H1 (cell line): Measurements from ENCODE around the gene CALD1. TPM values are rescaled to one million over a fixed set of nuclear protein-coding genes. Genes with fewer than 3 reads are reported as not detected.

ENCODE experiments used
- GABPA ChIP-seq: IDR thresholded peaks from 2 replicates; pipeline ENCODE4 v1.6.1; 2011; ENCODE audit warnings: mild to moderate bottlenecking, low read length, moderate library complexity, borderline replicate concordance; ENCODE audit not compliant: insufficient read depth
- TCF12 ChIP-seq: IDR thresholded peaks from 2 replicates; pipeline ENCODE4 v1.6.1; 2011; ENCODE audit warnings: low read depth, mild to moderate bottlenecking, low read length
- polyA plus RNA-seq, 7 experiments: library from polyadenylated mRNA; depleted of rRNA in 3 of 7; stranded (reverse) in 5 of 7; unstranded in 2 of 7; fragments of >200 nt in 5 of 7; fragments of 200-250 nt in 2 of 7; gene quantifications; 1 replicate in 5 of 7; 2 replicates in 1 of 7; 4 replicates in 1 of 7; pipeline versions ENCODE4 v1.2.1 to v1.2.3, GENCODE V29; 2011 to 2013; ENCODE audit warnings: missing spikeins in 2 of 7, mixed read lengths in 2 of 7
- total RNA-seq: library from RNA; stranded (reverse); fragmentation: NEBNext Ultra II Directional; extraction: Animal tissue kit (Norgen Biotek cat#: 25700); gene quantifications from 2 replicates; pipeline ENCODE4 v1.2.1, GENCODE V29; 2021
- TF ChIP-seq, protein P1 (sequence below): fragments of 300-600 bp; sonication (generic); IDR thresholded peaks from 2 replicates; pipeline ENCODE4 v1.7.1; 2012; ENCODE audit warnings: low read length, moderate library complexity, mild to moderate bottlenecking, inconsistent platforms; ENCODE audit not compliant: insufficient replicate concordance

The CALD1 gene
- total and polyA plus RNA-seq, 2 of the 8 experiments (the other 6 are each of a cell fraction or from before 2014, with no cell fraction given) = 34.3 to 177 TPM

DNA sequence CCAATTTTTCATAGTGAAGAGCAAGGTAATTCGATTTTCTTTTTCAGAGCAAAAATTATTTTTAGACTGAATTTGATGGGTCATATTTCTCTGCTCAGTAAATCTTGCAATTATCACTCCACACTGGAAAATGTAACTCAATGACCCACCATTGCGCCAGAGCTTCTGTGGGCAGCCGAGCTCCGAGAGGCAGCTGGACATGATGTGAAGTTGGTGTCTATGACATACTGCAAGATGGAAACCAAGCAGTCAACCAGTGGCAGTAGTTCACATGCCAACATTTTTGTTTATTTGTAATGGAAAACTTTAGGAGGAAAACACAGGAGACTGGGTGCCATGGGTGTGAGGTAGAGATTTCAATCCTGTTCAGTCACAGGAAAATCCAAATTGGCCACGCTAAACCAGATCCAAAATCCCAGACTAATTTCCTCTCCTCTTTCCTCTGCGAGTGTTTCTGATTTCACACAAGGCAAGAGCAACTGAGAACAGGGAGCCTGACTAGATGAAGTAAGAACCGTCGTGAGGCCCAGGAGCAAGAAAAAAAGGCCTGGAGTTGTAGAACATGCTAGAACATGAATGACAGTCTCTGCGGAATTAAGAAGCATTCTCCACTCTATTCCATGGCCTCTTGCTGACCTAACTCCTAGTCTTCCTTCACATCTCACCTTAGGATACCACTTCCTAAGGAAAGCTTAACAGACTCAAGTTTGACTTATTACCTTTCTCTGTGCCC is 39.3 kb downstream of the CALD1 start (continued):
- TF ChIP-seq, protein P1, sequence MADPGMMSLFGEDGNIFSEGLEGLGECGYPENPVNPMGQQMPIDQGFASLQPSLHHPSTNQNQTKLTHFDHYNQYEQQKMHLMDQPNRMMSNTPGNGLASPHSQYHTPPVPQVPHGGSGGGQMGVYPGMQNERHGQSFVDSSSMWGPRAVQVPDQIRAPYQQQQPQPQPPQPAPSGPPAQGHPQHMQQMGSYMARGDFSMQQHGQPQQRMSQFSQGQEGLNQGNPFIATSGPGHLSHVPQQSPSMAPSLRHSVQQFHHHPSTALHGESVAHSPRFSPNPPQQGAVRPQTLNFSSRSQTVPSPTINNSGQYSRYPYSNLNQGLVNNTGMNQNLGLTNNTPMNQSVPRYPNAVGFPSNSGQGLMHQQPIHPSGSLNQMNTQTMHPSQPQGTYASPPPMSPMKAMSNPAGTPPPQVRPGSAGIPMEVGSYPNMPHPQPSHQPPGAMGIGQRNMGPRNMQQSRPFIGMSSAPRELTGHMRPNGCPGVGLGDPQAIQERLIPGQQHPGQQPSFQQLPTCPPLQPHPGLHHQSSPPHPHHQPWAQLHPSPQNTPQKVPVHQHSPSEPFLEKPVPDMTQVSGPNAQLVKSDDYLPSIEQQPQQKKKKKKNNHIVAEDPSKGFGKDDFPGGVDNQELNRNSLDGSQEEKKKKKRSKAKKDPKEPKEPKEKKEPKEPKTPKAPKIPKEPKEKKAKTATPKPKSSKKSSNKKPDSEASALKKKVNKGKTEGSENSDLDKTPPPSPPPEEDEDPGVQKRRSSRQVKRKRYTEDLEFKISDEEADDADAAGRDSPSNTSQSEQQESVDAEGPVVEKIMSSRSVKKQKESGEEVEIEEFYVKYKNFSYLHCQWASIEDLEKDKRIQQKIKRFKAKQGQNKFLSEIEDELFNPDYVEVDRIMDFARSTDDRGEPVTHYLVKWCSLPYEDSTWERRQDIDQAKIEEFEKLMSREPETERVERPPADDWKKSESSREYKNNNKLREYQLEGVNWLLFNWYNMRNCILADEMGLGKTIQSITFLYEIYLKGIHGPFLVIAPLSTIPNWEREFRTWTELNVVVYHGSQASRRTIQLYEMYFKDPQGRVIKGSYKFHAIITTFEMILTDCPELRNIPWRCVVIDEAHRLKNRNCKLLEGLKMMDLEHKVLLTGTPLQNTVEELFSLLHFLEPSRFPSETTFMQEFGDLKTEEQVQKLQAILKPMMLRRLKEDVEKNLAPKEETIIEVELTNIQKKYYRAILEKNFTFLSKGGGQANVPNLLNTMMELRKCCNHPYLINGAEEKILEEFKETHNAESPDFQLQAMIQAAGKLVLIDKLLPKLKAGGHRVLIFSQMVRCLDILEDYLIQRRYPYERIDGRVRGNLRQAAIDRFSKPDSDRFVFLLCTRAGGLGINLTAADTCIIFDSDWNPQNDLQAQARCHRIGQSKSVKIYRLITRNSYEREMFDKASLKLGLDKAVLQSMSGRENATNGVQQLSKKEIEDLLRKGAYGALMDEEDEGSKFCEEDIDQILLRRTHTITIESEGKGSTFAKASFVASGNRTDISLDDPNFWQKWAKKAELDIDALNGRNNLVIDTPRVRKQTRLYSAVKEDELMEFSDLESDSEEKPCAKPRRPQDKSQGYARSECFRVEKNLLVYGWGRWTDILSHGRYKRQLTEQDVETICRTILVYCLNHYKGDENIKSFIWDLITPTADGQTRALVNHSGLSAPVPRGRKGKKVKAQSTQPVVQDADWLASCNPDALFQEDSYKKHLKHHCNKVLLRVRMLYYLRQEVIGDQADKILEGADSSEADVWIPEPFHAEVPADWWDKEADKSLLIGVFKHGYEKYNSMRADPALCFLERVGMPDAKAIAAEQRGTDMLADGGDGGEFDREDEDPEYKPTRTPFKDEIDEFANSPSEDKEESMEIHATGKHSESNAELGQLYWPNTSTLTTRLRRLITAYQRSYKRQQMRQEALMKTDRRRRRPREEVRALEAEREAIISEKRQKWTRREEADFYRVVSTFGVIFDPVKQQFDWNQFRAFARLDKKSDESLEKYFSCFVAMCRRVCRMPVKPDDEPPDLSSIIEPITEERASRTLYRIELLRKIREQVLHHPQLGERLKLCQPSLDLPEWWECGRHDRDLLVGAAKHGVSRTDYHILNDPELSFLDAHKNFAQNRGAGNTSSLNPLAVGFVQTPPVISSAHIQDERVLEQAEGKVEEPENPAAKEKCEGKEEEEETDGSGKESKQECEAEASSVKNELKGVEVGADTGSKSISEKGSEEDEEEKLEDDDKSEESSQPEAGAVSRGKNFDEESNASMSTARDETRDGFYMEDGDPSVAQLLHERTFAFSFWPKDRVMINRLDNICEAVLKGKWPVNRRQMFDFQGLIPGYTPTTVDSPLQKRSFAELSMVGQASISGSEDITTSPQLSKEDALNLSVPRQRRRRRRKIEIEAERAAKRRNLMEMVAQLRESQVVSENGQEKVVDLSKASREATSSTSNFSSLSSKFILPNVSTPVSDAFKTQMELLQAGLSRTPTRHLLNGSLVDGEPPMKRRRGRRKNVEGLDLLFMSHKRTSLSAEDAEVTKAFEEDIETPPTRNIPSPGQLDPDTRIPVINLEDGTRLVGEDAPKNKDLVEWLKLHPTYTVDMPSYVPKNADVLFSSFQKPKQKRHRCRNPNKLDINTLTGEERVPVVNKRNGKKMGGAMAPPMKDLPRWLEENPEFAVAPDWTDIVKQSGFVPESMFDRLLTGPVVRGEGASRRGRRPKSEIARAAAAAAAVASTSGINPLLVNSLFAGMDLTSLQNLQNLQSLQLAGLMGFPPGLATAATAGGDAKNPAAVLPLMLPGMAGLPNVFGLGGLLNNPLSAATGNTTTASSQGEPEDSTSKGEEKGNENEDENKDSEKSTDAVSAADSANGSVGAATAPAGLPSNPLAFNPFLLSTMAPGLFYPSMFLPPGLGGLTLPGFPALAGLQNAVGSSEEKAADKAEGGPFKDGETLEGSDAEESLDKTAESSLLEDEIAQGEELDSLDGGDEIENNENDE = no peak
- TF ChIP-seq TCF12 (no peak), GABPA (no peak)
- TF ChIP-seq, all 59 proteins: peak for 0
